ENCODE measurements around the gene CACNB4.
A peak's percentile ranks its signal among the peaks of the same experiment; 100 is the strongest.

Gene CACNB4

GRCh38 chr2:152088006-152088405, 10.8 kb downstream of the CACNB4 start:
- DNase-seq (ENCODE audit: low spot score), result no peak

- DNase-seq (ENCODE audit: low spot score), result no peak
Observed at GRCh38 chr2:152086231-152086630, 12.6 kb downstream of the CACNB4 start.

DNA sequence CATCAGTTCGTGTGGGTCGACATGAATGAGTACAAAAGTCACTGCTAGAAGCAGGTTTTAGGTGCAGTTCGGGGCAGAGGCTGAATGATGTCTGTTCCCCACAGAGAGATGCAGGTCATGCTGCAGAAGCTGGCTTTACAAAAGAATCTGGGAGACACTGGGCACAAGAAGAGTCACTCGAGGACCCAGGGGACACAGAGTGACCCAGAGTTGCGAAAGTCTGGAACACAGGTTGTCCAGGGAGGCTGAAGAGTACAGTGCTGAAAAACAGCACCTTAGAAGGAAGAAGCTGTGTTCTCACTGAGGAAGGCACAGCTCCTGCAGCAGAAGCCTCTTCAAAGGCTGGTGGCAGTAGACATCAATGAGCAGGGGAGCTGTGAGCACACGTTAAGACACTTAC, 14.8 kb downstream of the CACNB4 start:
- no peak for DNase-seq (ENCODE audit: low spot score)

DNA sequence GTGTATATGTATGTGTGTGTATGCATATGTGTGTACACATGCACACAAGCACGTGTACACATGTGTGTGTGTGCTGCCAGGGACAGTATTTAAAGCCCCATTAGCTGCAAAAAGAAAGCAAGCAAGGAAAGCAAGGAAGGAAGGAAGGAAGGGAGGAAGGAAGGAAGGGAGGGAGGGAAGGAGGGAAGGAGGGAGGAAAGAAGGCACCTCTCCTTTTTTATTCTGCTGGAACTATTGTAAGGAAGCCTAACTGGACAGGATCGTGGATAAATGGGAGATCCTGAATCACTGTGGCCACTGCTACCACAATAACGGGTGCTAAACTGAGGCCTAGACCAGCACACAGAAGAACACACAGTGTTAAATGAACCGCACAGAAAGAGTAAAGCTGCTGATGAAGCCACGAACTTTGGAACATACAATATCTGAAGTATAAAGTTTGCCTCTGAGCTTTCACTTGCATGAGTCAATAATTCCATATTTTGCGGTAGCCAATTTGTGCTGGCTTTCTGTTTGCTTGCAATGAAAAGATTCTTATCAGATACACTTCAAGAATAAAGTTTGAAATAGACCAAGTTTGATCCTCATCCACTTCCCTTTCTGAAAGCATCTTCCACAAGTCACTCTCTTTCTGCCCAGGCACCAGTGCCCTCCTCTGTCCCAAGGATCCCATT, 15.5 kb downstream of the CACNB4 start:
- no peak for DNase-seq (ENCODE audit: low spot score)

- no peak for DNase-seq (ENCODE audit: low spot score)
Observed at GRCh38 chr2:152078662-152079061, 20.2 kb downstream of the CACNB4 start.

DNA sequence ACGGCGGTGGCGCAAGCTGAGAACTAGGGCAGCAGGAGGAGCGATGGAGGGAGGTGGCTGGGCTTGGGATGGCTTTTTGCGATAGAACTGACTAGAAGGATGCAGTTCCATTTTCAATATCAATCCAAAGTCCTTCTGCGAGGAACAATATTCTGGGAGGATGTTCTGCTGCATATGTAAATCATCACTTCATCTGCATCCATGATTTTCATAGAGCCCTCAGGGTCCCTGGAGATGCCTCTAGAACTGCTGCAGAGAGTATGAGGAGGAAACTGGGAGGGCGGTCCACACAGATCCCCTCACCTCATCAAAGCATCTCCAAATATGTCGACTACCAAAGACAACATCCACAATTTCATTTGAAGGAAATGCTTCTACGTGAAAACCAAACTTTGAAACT, 20.8 kb downstream of the CACNB4 start:
- peak; percentile 19 for DNase-seq (ENCODE audit: low spot score)

DNA sequence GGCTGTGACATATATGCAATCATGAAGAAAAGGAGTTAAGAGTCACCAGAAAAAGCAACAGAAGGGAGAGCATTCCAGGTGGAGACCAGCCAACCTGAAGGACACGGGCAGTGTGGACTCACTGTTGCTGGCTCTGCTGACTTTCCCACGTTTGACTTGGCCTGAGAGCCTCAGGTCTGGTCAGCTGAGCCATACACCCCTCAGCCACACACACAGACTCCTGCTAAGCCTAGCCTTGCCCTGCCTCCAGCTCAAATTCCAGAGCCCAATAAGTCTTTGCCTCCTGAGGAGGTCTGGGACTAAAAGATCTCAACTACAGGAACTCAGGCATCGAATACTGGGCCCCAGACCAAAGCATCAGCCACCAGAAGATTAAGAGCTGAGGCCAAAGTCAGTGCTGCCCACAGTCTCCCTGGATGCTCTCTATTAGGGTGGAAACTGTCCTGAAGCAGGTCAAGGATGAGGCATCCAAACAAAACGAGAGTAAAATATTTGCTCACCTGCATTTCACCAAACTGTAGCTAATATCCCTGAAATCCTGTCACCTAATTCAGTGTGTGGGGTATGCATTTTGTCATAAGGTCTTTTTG, 23.3 kb downstream of the CACNB4 start:
- peak; percentile 58 for DNase-seq (ENCODE audit: low spot score)

GRCh38 chr2:152072011-152072410, 26.8 kb downstream of the CACNB4 start:
- DNase-seq (ENCODE audit: low spot score), result no peak

DNA sequence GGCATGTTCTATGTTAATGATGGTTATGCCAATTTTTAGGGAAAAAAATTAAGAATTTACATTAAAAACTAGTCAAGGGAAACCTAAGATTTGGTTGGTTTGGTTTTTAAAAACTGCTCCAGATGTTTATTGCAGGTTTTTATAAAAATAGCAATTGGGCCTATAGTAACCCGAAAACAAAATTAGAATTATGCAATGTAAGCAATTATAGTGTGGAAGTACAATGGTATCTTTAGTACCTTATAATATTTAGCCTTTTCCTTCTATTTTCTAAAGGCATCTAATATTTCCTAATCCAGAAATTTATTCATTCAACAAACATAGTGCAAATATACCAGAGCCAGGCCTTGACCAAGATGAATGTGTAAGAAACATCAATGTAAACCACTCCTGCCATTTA, 27.3 kb downstream of the CACNB4 start:
- DNase-seq (ENCODE audit: low spot score), result no peak

- DNase-seq (ENCODE audit: low spot score), result no peak
Observed at GRCh38 chr2:152071092-152071491, 27.8 kb downstream of the CACNB4 start.

DNA sequence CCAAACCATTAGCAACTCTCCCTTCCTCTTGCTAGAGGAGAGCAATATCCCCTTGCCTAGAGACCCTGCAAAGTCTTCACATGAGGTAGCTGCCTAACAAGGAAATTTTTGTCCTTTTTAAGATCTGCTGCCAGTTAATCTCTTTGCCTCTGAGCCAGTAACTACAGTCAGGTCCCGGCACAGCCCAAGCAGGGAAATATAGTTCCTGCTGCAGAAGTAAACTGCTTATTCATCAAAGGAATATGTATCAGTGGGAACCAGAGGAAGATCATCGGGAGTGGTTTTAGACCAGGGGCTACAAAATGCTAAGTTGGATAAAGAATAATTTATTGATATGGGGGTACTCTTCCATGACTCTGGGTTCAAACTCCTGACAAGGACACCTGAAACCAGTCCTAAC, 30.6 kb downstream of the CACNB4 start:
- DNase-seq (ENCODE audit: low spot score), result no peak

GRCh38 chr2:152067823-152068222, 31.0 kb downstream of the CACNB4 start:
- DNase-seq (ENCODE audit: low spot score), result no peak

GRCh38 chr2:152065945-152066344, 32.9 kb downstream of the CACNB4 start:
- no peak for DNase-seq (ENCODE audit: low spot score)

GRCh38 chr2:152064001-152064400, 34.8 kb downstream of the CACNB4 start:
- DNase-seq (ENCODE audit: low spot score), result no peak

- DNase-seq (ENCODE audit: low spot score), result peak; percentile 31
Observed at GRCh38 chr2:152063325-152063924, 35.4 kb downstream of the CACNB4 start.

DNA sequence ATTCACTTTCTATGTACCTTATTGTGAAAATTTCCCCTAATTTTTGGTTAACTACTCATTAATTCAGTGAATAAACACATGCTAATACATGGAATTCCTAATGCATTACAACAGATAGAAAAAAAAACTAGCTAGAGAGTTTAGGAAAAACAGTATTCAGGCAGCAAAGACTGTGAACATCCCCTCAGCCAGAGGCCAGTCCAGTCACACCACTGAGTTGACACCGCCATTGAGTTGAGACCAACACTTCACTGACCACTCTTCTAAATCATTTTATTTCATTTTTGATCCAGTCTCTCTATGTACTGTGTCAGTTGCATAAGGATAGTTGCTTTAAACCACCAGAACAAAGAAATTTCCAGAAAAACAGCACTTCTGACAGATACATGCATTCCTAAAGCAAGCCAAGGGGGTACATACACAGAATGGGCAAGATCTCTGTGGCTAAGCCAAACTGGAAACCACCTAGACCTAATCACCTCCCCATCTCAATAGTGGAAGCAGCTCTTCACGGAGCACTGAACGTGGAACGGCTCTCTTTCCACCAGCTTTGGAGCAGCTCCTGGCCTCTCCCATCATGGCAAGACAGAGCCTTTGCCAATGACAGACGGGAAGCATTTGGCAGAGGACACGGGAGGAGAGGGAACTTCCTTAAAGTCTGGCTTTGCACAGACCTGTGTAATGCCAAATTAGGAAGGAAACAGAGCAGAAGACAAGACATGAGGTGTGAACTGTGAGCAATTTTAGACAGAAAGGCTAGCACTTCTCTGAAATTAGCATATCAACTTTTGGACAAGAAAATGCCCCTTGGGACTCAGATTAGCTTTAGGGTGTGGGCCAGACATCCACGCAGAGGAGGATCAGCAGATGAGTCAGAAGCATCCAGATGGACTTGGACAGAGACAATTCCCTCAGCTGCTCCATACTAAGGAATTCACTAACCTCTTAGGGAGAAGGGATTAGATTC, 36.4 kb downstream of the CACNB4 start:
- peak; percentile 96 for DNase-seq (ENCODE audit: low spot score)

DNA sequence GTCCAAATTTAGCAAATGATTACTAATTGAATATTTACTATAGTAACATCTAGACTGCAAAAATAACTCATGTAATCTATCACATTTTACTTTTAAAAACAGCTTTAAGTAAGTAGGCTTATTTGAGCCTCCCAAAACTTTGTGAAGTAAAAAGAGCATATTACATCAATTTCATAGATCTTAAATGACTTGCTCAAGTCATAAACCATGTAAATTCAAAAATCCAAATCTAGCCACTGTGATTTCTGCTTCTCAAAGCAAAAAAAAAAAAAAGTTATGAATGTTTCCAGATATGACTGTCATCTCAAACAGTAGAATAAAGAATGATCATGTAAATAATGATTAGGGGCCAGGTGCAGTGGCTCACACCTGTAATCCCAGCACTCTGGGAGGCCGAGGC, 37.5 kb downstream of the CACNB4 start:
- DNase-seq (ENCODE audit: low spot score), result no peak

DNA sequence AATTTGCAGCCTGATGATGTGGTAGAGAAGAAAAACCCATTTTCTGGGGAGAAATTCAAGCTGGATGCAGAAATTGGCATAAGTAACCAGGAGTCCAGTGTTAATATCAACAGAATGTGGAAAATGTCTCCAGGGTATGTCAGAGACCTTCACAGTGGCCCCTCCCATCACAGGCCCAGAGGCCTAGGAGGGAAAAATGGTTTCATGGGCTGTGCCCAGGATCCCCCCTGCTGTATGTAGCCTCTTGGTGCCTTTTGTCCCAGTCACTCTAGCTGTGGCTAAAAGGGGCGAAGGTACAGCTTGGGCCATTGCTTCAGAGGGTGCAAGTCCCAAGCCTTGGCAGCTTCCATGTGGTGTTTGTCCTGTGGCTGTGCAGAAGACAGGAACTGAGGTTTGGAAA, 40.2 kb downstream of the CACNB4 start:
- no peak for DNase-seq (ENCODE audit: low spot score)

DNA sequence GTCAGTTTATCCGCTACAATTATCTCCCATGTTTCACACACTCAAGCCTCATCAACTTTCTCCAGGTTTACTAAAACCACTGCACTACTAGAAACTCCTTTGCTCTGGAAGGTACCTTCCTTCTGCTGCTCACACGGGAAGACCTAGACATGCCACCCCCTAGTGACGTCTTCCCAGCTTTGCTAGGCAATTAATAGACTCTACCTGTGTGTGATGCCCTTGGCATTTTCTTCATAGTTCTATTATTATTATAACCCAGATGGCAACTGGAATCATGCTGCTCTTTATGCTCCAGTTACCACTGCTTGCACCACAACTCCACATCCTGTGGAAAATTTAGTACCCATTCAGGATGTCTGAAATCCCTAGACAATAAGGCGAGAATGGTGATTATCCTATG, 42.4 kb downstream of the CACNB4 start:
- peak; percentile 53 for DNase-seq (ENCODE audit: low spot score)

GRCh38 chr2:152055366-152056108, 43.3 kb downstream of the CACNB4 start:
- DNase-seq (ENCODE audit: low spot score), result no peak

DNA sequence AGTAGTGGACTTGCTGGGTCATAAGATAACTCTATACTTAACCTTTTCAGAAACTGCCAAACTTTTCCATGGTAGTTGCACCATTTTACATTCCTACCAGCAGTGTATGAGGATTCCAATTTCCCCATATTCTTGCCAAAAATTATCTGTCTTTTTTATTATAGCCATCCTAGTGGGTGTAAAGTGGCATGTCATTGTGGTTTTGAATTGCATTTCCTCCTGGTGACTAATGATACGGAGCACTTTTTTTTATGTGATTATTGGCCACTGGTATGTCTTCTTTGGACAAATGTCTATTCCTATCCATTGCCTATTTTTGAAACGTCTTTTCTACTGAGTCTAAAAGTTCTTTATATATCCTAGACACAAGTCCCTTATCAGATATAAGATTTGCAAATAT, 44.3 kb downstream of the CACNB4 start:
- DNase-seq (ENCODE audit: low spot score), result no peak

DNA sequence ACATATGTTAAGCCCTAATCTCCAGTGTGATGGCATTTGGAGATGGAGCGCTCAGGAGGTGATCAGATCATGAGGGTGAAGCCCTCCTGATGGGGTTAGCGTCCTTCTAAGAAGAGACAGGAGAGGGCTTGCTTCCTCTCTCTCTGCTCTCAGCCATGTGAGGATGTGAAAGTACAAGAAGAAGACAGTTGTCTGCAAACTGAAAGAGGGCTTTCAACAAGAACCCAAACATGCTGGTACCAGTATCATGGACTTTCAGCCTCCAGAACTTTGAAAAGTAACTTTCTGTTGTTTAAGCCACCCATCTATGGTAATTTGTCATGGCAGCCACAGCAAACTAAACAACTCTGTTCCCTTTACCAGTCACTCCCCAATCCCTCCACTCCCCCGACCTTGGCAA, 47.4 kb downstream of the CACNB4 start:
- DNase-seq (ENCODE audit: low spot score), result no peak
